DOHH2 (cell line): ENCODE results near the gene ADGRF3.

Experiments
- EZH2phosphoT487 ChIP-seq: fragments of 200-600 bp; sonication (generic); IDR thresholded peaks from 2 replicates; pipeline ENCODE4 v1.6.1; 2017; ENCODE audit warnings: borderline replicate concordance, mild to moderate bottlenecking, antibody characterized with exemption, low read length, moderate library complexity, mixed read lengths
- TF ChIP-seq, protein P1 (sequence below): fragments of 200-600 bp; sonication (generic); IDR thresholded peaks from one replicate; pipeline ENCODE4 v1.5.1; 2014; ENCODE audit warnings: antibody characterized with exemption, mild to moderate bottlenecking, low read depth, low read length; ENCODE audit not compliant: poor library complexity, severe bottlenecking

GRCh38 chr2:26330114-26330549 is 16.5 kb downstream of the ADGRF3 start:
- TF ChIP-seq, protein P1, sequence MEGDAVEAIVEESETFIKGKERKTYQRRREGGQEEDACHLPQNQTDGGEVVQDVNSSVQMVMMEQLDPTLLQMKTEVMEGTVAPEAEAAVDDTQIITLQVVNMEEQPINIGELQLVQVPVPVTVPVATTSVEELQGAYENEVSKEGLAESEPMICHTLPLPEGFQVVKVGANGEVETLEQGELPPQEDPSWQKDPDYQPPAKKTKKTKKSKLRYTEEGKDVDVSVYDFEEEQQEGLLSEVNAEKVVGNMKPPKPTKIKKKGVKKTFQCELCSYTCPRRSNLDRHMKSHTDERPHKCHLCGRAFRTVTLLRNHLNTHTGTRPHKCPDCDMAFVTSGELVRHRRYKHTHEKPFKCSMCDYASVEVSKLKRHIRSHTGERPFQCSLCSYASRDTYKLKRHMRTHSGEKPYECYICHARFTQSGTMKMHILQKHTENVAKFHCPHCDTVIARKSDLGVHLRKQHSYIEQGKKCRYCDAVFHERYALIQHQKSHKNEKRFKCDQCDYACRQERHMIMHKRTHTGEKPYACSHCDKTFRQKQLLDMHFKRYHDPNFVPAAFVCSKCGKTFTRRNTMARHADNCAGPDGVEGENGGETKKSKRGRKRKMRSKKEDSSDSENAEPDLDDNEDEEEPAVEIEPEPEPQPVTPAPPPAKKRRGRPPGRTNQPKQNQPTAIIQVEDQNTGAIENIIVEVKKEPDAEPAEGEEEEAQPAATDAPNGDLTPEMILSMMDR: peak; percentile 94
- TF ChIP-seq EZH2phosphoT487: no peak
